ENCODE measurements around the gene PTTG2. TPM values are rescaled to one million over a fixed set of nuclear protein-coding genes. Genes with fewer than 3 reads are reported as not detected.
"Not testable (repeated sequence)": the region's sequence is repeated elsewhere in the genome, so short reads cannot be mapped to it uniquely, and the experiment has no call there.

The PTTG2 gene
- total RNA-seq, 2 experiments from 2014 or later = not detected

DNA sequence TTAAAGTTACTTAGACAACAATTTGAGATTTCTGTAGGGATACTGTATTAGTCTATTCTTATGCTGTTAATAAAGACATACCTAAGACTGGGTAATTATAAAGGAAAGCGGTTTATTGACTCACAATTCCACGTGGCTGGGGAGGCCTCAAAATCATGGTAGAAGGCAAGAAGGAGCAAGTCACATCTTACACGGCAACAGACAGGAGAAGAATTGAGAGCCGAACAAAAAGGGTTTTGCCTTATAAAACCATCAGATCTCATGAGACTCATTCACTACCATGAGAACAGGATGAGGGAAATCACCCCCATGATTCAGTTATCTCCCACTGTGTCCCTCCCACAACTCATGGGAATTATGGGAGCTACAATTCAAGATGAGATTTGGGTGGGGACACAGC is 11.0 kb downstream of the PTTG2 start:
- Mint-ChIP-seq H3K27me3 (no peaks in the 10 kb centered on the region), H3K4me3 (no peak overlapping the region), H3K4me1 (ENCODE audit: low read depth) (peaks cover 18% of the 10 kb centered on the region), H3K27ac (no peak overlapping the region), H3K36me3 (ENCODE audit: low read depth) (no peaks in the 10 kb centered on the region), H3K9me3 (peaks cover 2% of the 10 kb centered on the region)
- intact Hi-C loops (cut with micrococcal nuclease) = loop anchor here (2.0 to 10.0 kb wide), 2 partner anchors 78 to 146 kb away; partner anchors contain the start of gene PGM2
- TF ChIP-seq, protein P1, sequence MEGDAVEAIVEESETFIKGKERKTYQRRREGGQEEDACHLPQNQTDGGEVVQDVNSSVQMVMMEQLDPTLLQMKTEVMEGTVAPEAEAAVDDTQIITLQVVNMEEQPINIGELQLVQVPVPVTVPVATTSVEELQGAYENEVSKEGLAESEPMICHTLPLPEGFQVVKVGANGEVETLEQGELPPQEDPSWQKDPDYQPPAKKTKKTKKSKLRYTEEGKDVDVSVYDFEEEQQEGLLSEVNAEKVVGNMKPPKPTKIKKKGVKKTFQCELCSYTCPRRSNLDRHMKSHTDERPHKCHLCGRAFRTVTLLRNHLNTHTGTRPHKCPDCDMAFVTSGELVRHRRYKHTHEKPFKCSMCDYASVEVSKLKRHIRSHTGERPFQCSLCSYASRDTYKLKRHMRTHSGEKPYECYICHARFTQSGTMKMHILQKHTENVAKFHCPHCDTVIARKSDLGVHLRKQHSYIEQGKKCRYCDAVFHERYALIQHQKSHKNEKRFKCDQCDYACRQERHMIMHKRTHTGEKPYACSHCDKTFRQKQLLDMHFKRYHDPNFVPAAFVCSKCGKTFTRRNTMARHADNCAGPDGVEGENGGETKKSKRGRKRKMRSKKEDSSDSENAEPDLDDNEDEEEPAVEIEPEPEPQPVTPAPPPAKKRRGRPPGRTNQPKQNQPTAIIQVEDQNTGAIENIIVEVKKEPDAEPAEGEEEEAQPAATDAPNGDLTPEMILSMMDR (IDR thresholded peaks at IDR 0.05) = no peak
- ChIA-PET CTCF (interaction anchor here (0.8 to 3.2 kb wide), 12 partner anchors 8 to 135 kb away, joined by 3 to 15 read pairs (median 3); no protein-coding TSS in a partner anchor), POLR2A (no interaction called here)
- no peak for DNase-seq
- no peak for ATAC-seq

DNA sequence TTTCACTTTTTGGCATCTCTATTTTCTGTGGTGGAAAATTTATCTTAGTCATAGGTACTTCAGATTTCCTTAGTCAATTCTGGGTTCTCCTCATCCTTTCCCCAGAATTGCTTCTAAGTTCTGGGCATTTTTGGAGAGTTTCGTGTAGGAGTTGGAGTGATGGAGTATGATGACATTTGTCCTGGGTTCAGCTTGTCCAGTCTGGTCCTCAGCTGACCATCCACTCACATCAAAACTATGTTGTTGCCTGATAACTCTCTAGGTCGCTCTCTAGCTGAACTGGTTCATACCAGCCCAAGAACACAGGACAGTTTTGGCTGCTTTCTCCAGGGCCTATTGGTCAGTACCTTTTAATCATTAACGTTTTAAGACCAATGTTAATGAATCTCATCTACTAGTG is 13.2 kb downstream of the PTTG2 start:
- ChIA-PET POLR2A (no interaction called here), CTCF (interaction anchor here (3.2 kb wide), 1 partner anchor 11 kb away, joined by 15 read pairs; no protein-coding TSS in a partner anchor)
- no peaks in the 10 kb centered on the region for H3K27me3 Mint-ChIP-seq
- intact Hi-C loops (cut with micrococcal nuclease) = loop anchor here (10.0 kb wide), 1 partner anchor 149 kb away; the partner anchor contains the start of gene PGM2
- H3K9me3 Mint-ChIP-seq = peaks cover 2% of the 10 kb centered on the region
- H3K4me1 Mint-ChIP-seq (ENCODE audit: low read depth) = peaks cover 17% of the 10 kb centered on the region
- no peak for DNase-seq
- no peak for ATAC-seq
- TF ChIP-seq, protein P1 (IDR thresholded peaks at IDR 0.05) = no peak
- no peak overlapping the region for H3K4me3 Mint-ChIP-seq
- no peak overlapping the region for H3K27ac Mint-ChIP-seq
- H3K36me3 Mint-ChIP-seq (ENCODE audit: low read depth) = no peaks in the 10 kb centered on the region

DNA sequence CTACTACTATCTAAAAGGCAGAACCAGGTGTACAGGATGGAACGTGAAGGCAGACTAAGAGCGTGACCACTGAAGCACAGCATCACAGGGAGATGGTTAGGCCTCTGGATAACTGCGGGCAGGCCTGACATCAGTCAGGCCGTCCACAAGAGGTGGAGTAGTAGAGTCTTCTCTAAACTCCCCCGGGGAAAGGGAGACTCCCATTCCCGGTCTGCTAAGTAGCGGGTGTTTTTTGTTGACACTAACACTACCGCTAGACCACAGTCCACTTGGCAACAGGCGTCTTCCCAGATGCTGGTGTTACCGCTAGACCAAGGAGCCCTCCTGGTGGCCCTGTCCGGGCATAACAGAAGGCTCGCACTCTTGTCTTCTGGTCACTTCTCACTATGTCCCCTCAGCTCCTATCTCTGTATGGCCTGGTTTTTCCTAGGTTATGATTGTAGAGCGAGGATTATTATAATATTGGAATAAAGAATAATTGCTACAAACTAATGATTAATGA is 15.2 kb downstream of the PTTG2 start:
- H3K9me3 Mint-ChIP-seq; ATAC-seq; H3K27ac Mint-ChIP-seq; POLR2A ChIA-PET; H3K4me3 Mint-ChIP-seq; H3K36me3 Mint-ChIP-seq (ENCODE audit: low read depth); H3K27me3 Mint-ChIP-seq; DNase-seq: not testable (repeated sequence)
- CTCF ChIA-PET = interaction anchor here (1.1 to 3.7 kb wide), 5 partner anchors 9 to 172 kb away, joined by 3 to 19 read pairs (median 6); partner anchors contain the start of gene TBC1D1
- intact Hi-C loops (cut with micrococcal nuclease) = loop anchor here (10.0 kb wide), 1 partner anchor 151 kb away; the partner anchor contains the start of gene PGM2
- H3K4me1 Mint-ChIP-seq (ENCODE audit: low read depth) = peaks cover 25% of the 10 kb centered on the region

DNA sequence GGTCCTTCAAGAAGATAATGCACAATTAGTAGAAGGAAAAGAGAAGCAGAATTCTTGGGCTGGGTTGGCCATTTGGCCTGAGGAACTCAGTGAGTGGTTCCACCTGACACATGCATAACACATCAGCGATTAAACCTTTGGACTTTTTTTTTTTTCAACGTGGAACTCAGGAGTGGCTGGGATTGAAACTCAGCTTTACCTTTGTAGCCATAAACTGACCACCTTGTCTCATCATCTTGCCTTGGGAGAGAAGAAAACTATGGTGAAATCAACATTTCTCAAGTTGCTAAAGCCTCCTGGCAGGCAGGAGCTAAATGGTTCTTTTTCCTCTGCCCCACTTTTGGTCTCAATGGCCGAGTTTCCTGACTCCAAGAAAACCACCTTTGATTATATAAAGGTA is 16.3 kb downstream of the PTTG2 start:
- DNase-seq (no peak), ATAC-seq (no peak)
- CTCF ChIA-PET = interaction anchor here (0.7 to 3.7 kb wide), 8 partner anchors 9 to 374 kb away, joined by 3 to 19 read pairs (median 4); partner anchors contain the start of gene TBC1D1
- intact Hi-C loops (cut with micrococcal nuclease) = loop anchor here (10.0 kb wide), 1 partner anchor 152 kb away; the partner anchor contains the start of gene PGM2
- peak overlapping the region; percentile 65 for H3K27ac Mint-ChIP-seq
- H3K9me3 Mint-ChIP-seq = no peaks in the 10 kb centered on the region
- POLR2A ChIA-PET = interaction anchor here (0.7 to 3.3 kb wide), 3 partner anchors 22 to 85 kb away, joined by 3 to 21 read pairs (median 3); partner anchors contain the start of gene TBC1D1
- no peaks in the 10 kb centered on the region for H3K36me3 Mint-ChIP-seq (ENCODE audit: low read depth)
- H3K4me1 Mint-ChIP-seq (ENCODE audit: low read depth) = peaks cover 26% of the 10 kb centered on the region
- no peaks in the 10 kb centered on the region for H3K27me3 Mint-ChIP-seq
- peak overlapping the region; percentile 63 for H3K4me3 Mint-ChIP-seq
- TF ChIP-seq, protein P1 (IDR thresholded peaks at IDR 0.05) = no peak

DNA sequence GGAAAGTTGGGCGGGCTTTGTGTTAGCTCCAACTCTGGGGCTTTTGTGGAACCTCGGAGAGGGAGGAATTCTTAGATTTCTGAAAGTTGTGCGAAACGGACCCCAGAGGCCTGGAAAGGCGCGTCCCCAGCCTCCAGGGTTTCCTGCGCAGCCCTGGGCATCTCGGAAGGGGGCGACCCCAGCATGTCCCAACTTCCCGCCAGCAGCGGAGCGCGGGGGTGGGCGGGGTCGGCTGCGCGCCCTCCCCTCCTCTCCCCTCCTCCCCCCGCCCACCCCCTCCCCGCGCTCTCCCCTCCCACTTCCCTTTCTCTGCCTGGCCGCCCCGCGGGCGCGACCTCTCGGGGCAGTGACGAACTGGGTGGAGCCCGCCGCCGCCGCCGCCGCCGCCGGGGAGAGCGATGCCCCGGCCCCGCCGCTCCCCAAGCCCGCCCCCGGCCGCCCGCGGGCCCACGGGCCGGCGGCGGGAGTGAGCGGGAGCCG is 16.8 kb downstream of the PTTG2 start:
- ATAC-seq = peak; percentile 86
- Mint-ChIP-seq H3K36me3 (ENCODE audit: low read depth) (no peaks in the 10 kb centered on the region), H3K4me3 (peak overlapping the region; percentile 81), H3K27me3 (no peaks in the 10 kb centered on the region), H3K9me3 (no peaks in the 10 kb centered on the region), H3K4me1 (ENCODE audit: low read depth) (peaks cover 30% of the 10 kb centered on the region), H3K27ac (peak overlapping the region; percentile 26)
- POLR2A ChIA-PET = interaction anchor here (3.3 kb wide), 1 partner anchor 85 kb away, joined by 21 read pairs; the partner anchor contains the start of gene TBC1D1
- CTCF ChIA-PET = interaction anchor here (0.8 to 3.7 kb wide), 10 partner anchors 9 to 173 kb away, joined by 3 to 19 read pairs (median 4); partner anchors contain the start of gene TBC1D1
- intact Hi-C loops (cut with micrococcal nuclease) = loop anchor here (10.0 kb wide), 1 partner anchor 152 kb away; the partner anchor contains the start of gene PGM2
- TF ChIP-seq, protein P1 (IDR thresholded peaks at IDR 0.05) = no peak
- peak; percentile 81 for DNase-seq

Measured in activated CD8-positive, alpha-beta T cell treated with anti-CD3 and anti-CD28 coated beads for 36 hours (primary cell).